Measurements from ENCODE around the gene ZNF446.

DNA sequence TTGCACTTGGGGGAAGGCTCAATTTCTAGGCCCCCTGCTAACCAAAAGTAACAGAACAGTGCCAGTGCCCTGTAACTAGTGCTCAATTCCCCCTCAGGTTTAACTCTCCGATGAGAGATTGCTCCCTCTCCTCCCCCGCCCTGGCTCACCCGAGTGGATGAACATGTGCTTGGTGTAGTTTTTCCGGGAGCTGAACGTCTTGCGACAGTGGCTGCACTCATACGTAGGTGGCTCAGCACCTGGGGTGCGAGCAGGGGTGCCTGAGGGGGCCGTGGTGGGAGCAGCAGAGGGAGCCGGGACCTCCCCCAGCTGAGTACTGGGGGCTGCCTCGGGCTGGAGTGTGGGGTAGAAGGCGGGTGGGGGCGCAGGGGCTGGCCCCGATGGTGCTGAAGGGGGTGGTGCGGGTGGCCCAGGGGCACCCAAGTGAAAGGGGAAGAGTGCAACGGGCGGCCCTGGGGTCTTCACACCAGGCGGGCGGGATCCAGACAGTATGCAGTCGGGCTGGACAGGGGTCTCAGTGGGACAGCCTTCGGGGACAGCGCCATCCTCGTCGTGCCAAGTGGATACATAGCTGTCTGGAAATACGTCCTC is 40.2 kb downstream of the ZNF446 start:
- TF ChIP-seq CTCF (conservative IDR thresholded peaks at IDR 0.05; ENCODE audit: low read length) (no peak), EZH2phosphoT487 (IDR thresholded peaks at IDR 0.05; ENCODE audit: borderline replicate concordance) (no peak)
